IMR-90 (cell line): ENCODE measurements around the gene WLS. TPM values are rescaled to one million over a fixed set of nuclear protein-coding genes. Genes with fewer than 3 reads are reported as not detected.

Experiments
- ATAC-seq: fragments of 200-7000 bp; cut with Tn5 transposase; 2 replicates; pipeline ENCODE4 v1.9.1; 2020; ENCODE audit warnings: low read depth, mild to moderate bottlenecking, moderate library complexity
- BruUV-seq: library from RNA; stranded (reverse); fragments of 400-500 nt; replicated peaks from 2 replicates; lab custom pipeline; 2021; lab: Mats Ljungman, UMichigan
- CTCF ChIA-PET: fragments of 300-600 bp; formaldehyde crosslinking; extraction: SDS; loops from one replicate; lab custom pipeline; 2021; ENCODE audit warnings: antibody characterized with exemption; lab: Yijun Ruan, JAX
- POLR2A ChIA-PET: fragments of 300-600 bp; sonication (Branson Sonifier 250); formaldehyde crosslinking; loops from one replicate; lab custom pipeline; 2022; ENCODE audit warnings: antibody characterized with exemption; ENCODE audit not compliant: unreplicated experiment; lab: Charles Lee
- DNase-seq: peaks from one replicate; pipeline ENCODE4 v3.0.0; 2013
- H2AFZ ChIP-seq: replicated peaks from 2 replicates; pipeline ENCODE3; 2013; ENCODE audit warnings: low read length, mild to moderate bottlenecking; ENCODE audit not compliant: poor library complexity
- H2AK5ac ChIP-seq: 2 replicates; pipeline ENCODE4 v1.6.1; 2013; ENCODE audit warnings: low read depth, low read length, inconsistent platforms
- H2AK9ac ChIP-seq: replicated peaks from 2 replicates; pipeline ENCODE3; 2013; ENCODE audit warnings: mild to moderate bottlenecking, low read depth, low read length, moderate library complexity; ENCODE audit not compliant: poor library complexity
- H2BK120ac ChIP-seq: 2 replicates; pipeline ENCODE4 v1.6.1; 2013; ENCODE audit warnings: low read depth, low read length, inconsistent platforms
- H2BK15ac ChIP-seq: 3 replicates; pipeline ENCODE4 v1.6.1; 2013; ENCODE audit warnings: low read depth, low read length, inconsistent platforms
- H2BK20ac ChIP-seq: 2 replicates; pipeline ENCODE4 v1.6.1; 2013; ENCODE audit warnings: low read depth, mild to moderate bottlenecking, inconsistent platforms, low read length, moderate library complexity
- H2BK5ac ChIP-seq: 2 replicates; pipeline ENCODE4 v1.6.1; 2013; ENCODE audit warnings: mild to moderate bottlenecking, low read depth, low read length, inconsistent platforms; ENCODE audit not compliant: poor library complexity, severe bottlenecking
- H3K14ac ChIP-seq: replicated peaks from 2 replicates; pipeline ENCODE4 v1.6.1; 2013; ENCODE audit warnings: low read depth, low read length, inconsistent platforms
- H3K18ac ChIP-seq: 2 replicates; pipeline ENCODE4 v1.6.1; 2013; ENCODE audit warnings: low read depth, low read length, control low read depth
- H3K23ac ChIP-seq: 2 replicates; pipeline ENCODE4 v1.6.1; 2013; ENCODE audit warnings: low read depth, low read length, inconsistent platforms
- H3K27ac ChIP-seq: 2 replicates; pipeline ENCODE4 v1.5.1; 2013; ENCODE audit warnings: mild to moderate bottlenecking, control low read depth, low read length; ENCODE audit not compliant: insufficient read depth
- H3K27me3 ChIP-seq: 2 replicates; pipeline ENCODE4 v1.6.1; 2013; ENCODE audit warnings: low read length; ENCODE audit not compliant: control insufficient read depth, insufficient read depth
- H3K36me3 ChIP-seq: 2 replicates; pipeline ENCODE4 v1.6.1; 2013; ENCODE audit warnings: low read length, mixed read lengths; ENCODE audit not compliant: control insufficient read depth, insufficient read depth
- H3K4ac ChIP-seq: 2 replicates; pipeline ENCODE4 v1.6.1; 2013; ENCODE audit warnings: low read depth, low read length, inconsistent platforms
- H3K4me1 ChIP-seq: 2 replicates; pipeline ENCODE4 v1.6.1; 2013; ENCODE audit warnings: low read length, mixed read lengths; ENCODE audit not compliant: control insufficient read depth, insufficient read depth
- H3K4me2 ChIP-seq: 2 replicates; pipeline ENCODE4 v1.6.1; 2013; ENCODE audit warnings: low read depth, mild to moderate bottlenecking, control low read depth, low read length, moderate library complexity
- H3K4me3 ChIP-seq: 2 replicates; pipeline ENCODE4 v1.5.1; 2013; ENCODE audit warnings: low read depth, mild to moderate bottlenecking, control low read depth, low read length, moderate library complexity; ENCODE audit not compliant: insufficient read depth
- H3K56ac ChIP-seq: 2 replicates; pipeline ENCODE4 v1.6.1; 2013; ENCODE audit warnings: low read length, inconsistent platforms; ENCODE audit not compliant: insufficient read depth; ENCODE audit errors: extremely low read depth
- H3K79me1 ChIP-seq, 2 experiments: 2 replicates each; pipeline ENCODE4 v1.6.1; 2013; ENCODE audit warnings: low read length in 2 of 2, inconsistent platforms in 1 of 2, low read depth in 1 of 2
- H3K9ac ChIP-seq: 2 replicates; pipeline ENCODE4 v1.6.1; 2013; ENCODE audit warnings: low read depth, low read length, control low read depth
- H3K9me1 ChIP-seq: 2 replicates; pipeline ENCODE4 v1.6.1; 2013; ENCODE audit warnings: low read length, inconsistent platforms; ENCODE audit not compliant: insufficient read depth
- H3K9me3 ChIP-seq: 2 replicates; pipeline ENCODE4 v1.6.1; 2013; ENCODE audit warnings: low read length; ENCODE audit not compliant: control insufficient read depth, insufficient read depth
- H4K20me1 ChIP-seq: 2 replicates; pipeline ENCODE4 v1.6.1; 2013; ENCODE audit warnings: low read length, inconsistent platforms; ENCODE audit not compliant: insufficient read depth
- H4K5ac ChIP-seq: 2 replicates; pipeline ENCODE4 v1.6.1; 2013; ENCODE audit warnings: mild to moderate bottlenecking, low read depth, low read length, control low read depth
- H4K8ac ChIP-seq, 2 experiments: 2 replicates each; pipeline ENCODE4 v1.6.1; 2013; ENCODE audit warnings: low read depth in 2 of 2, low read length in 2 of 2, control low read depth in 1 of 2, inconsistent platforms in 1 of 2
- H4K91ac ChIP-seq: 2 replicates; pipeline ENCODE4 v1.6.1; 2013; ENCODE audit warnings: low read depth, low read length, inconsistent platforms; ENCODE audit not compliant: insufficient read depth
- CEBPB ChIP-seq: IDR thresholded peaks from 2 replicates; pipeline ENCODE4 v1.6.1; 2012; ENCODE audit warnings: low read depth, low read length, improper control_type of control experiment
- CHD1 ChIP-seq: IDR thresholded peaks from 2 replicates; pipeline ENCODE4 v1.6.1; 2012; ENCODE audit warnings: low read depth, low read length, improper control_type of control experiment
- MAZ ChIP-seq: IDR thresholded peaks from 2 replicates; pipeline ENCODE4 v1.6.1; 2012; ENCODE audit warnings: low read depth, mild to moderate bottlenecking, low read length, improper control_type of control experiment, moderate library complexity, borderline replicate concordance
- MXI1 ChIP-seq: IDR thresholded peaks from 2 replicates; pipeline ENCODE4 v1.6.1; 2012; ENCODE audit warnings: low read depth, mild to moderate bottlenecking, low read length, moderate library complexity, borderline replicate concordance
- WGBS, 2 experiments: methylation state at CpG; one replicate each; pipeline versions ENCODE4 v1.1.5 to v1.1.7; 2013; ENCODE audit warnings: missing lambda C conversion rate in 2 of 2; ENCODE audit not compliant: insufficient read length in 1 of 2; ENCODE audit errors: extremely low coverage in 2 of 2; 5-methylcytosine and 5-hydroxymethylcytosine counted together
- dilution Hi-C: fragments of 300-500 bp; cut with HindIII; formaldehyde crosslinking; loops from one replicate; pipeline ENCODE4 v1.14.3; 2018; ENCODE audit warnings: low sequenced_read_pairs; ENCODE audit not compliant: unreplicated experiment
- in situ Hi-C: fragments of 300-500 bp; cut with MboI; formaldehyde crosslinking; loops from 3 replicates; pipeline ENCODE4 v1.14.3; 2019; ENCODE audit warnings: low sequenced_read_pairs, inconsistent platforms, mixed read lengths
- intact Hi-C: fragments of 100-400 bp; cut with micrococcal nuclease; formaldehyde crosslinking; loops from 2 replicates; pipeline ENCODE4 v1.10.0; 2022
- polyA plus RNA-seq, 3 experiments: library from polyadenylated mRNA; depleted of rRNA; stranded (reverse); fragments of >200 nt; gene quantifications; 2 replicates each; pipeline ENCODE4 v1.2.3, GENCODE V29; 2012; ENCODE audit warnings: low replicate concordance in 1 of 3
- total RNA-seq: library from RNA; depleted of rRNA; stranded (reverse); fragments of >200 nt; gene quantifications from 2 replicates; pipeline ENCODE4 v1.2.3, GENCODE V29; 2012
- TF ChIP-seq, protein P1 (sequence below): conservative IDR thresholded peaks from 2 replicates; pipeline ENCODE4 v1.5.1; 2012; ENCODE audit warnings: mild to moderate bottlenecking, low read depth, low read length, improper control_type of control experiment

WLS gene
- total and polyA plus RNA-seq, 2 of the 4 experiments (the other 2 are of a cell fraction), result 152 to 157 TPM

DNA sequence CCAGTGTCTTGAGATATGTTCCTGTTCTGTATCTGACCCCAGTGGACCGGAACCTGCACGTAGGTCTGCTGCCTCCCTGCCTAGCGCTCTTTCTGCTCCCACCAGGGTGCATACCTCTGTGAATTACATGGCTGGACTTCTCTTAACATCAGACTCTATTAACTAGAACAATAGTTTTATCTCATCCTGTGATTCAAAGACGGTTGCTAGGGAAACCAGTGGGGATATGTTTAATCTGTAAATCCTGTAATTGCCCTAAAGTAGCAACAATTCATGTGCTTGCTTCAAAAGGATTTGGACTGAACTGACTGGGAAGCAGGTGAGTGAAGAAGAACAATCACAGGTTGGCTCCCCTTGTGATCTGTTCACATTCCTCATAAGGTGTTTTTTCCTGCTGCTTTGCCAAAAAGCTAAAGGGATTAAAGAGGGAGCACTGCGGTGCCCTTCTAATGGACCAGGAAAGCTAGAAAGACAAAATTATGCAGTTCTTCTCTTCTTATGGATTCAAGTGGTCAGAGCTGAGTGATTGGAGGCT, 129.2 kb downstream of the WLS start:
- Histone ChIP-seq H3K23ac (no peak overlapping the region), H4K5ac (no peak overlapping the region), H3K9me1 (0 out of 2 replicates have a peak, but pooled peaks cover 3% of the 10 kb centered on the region), H2BK20ac (no peak overlapping the region), H3K4me1 (peaks cover 7% of the 10 kb centered on the region), H3K14ac (no peak overlapping the region), H2BK5ac (no peak overlapping the region), H4K8ac (no peak overlapping the region), H3K4ac (no peak overlapping the region), H4K91ac (no peak overlapping the region), H2BK15ac (no peak overlapping the region), H2BK120ac (no peak overlapping the region), H3K18ac (no peak overlapping the region), H3K36me3 (peaks cover 1% of the 10 kb centered on the region; the same call in 1 of the 2 replicates), H3K4me2 (no peak overlapping the region), H3K56ac (no peak overlapping the region), H4K20me1 (no peaks in the 10 kb centered on the region), H3K79me1 (no peaks in the 10 kb centered on the region), H3K9me3 (no peaks in the 10 kb centered on the region), H3K4me3 (no peak overlapping the region), H3K9ac (no peak overlapping the region), H2AK5ac (no peak overlapping the region), H3K27me3 (no peaks in the 10 kb centered on the region), H2AFZ (no peak overlapping the region), H3K27ac (no peak overlapping the region), H2AK9ac (no peak overlapping the region)
- DNase-seq (no peak), ATAC-seq (no peak)
- no TSS peak for BruUV-seq
- in situ Hi-C loops, result loop anchor here (5.0 to 25.0 kb wide), 4 partner anchors 251 to 1634 kb away; no protein-coding TSS in a partner anchor
- dilution Hi-C loops, result no loop called here
- intact Hi-C loops, result no loop called here
- ChIA-PET POLR2A (no interaction called here), CTCF (interaction anchor here (1.2 kb wide), 1 partner anchor 10 kb away, joined by 4 read pairs; no protein-coding TSS in a partner anchor)
- 80% methylated on average over 1 of the region's 5 CpGs; no CpG with 5 or more reads in 1 of the 2 experiments for WGBS, 2 experiments
- no peak for TF ChIP-seq MAZ
- no peak for TF ChIP-seq CEBPB
- TF ChIP-seq, protein P1, sequence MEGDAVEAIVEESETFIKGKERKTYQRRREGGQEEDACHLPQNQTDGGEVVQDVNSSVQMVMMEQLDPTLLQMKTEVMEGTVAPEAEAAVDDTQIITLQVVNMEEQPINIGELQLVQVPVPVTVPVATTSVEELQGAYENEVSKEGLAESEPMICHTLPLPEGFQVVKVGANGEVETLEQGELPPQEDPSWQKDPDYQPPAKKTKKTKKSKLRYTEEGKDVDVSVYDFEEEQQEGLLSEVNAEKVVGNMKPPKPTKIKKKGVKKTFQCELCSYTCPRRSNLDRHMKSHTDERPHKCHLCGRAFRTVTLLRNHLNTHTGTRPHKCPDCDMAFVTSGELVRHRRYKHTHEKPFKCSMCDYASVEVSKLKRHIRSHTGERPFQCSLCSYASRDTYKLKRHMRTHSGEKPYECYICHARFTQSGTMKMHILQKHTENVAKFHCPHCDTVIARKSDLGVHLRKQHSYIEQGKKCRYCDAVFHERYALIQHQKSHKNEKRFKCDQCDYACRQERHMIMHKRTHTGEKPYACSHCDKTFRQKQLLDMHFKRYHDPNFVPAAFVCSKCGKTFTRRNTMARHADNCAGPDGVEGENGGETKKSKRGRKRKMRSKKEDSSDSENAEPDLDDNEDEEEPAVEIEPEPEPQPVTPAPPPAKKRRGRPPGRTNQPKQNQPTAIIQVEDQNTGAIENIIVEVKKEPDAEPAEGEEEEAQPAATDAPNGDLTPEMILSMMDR, result no peak
- TF ChIP-seq MXI1, result no peak
- TF ChIP-seq CHD1, result no peak
